GM18520 (cell line): ENCODE measurements around the gene DMD.

ENCODE experiments used
- ATAC-seq: cut with Tn5 transposase; IDR thresholded peaks from one replicate; pipeline ENCODE4 v1.9.1; 2021; ENCODE audit not compliant: unreplicated experiment

Gene DMD

DNA sequence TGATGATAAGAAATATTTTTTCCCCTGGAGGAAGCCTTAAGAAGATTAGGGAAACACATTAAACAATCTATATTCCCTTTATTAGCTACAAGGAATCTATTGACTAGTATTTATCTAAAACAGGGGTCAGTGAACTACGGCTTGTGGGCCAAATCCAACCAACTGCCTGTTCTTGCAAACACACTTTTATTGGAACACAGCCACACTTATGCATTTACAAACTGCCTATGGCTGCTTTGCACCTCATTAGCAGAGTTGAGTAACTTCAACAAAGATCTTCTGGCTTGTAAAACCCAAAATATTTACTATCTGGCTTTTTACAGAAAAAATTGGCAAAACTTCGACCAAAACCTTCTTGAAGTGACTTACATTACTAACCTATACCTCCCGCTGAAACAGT is 1405.6 kb downstream of the DMD start:
- ATAC-seq: no peak

- no peak for ATAC-seq
These were observed 1411.1 kb downstream of the DMD start for GRCh38 chrX:31800219-31800618.

- no peak for ATAC-seq
These were observed 1414.7 kb downstream of the DMD start for GRCh38 chrX:31796624-31797023.

DNA sequence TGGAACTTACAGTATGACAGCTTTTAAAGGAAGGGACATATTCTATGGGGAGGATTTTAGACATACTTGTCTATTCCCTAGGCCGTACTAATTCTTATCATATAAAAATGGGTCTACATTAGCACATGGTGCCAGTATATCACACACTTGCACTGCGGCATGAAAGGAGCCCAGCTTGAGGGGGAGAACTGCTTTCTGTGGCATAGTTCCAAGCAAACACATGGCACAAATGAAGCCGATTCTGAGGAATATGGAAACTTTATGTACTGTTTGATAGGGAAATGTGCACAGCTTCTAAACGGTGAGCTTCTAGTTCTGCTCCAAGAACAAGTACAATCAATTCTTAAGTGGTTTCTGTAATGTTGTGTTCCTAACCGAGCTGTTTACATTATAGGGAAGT is 1463.9 kb downstream of the DMD start:
- no peak for ATAC-seq

DNA sequence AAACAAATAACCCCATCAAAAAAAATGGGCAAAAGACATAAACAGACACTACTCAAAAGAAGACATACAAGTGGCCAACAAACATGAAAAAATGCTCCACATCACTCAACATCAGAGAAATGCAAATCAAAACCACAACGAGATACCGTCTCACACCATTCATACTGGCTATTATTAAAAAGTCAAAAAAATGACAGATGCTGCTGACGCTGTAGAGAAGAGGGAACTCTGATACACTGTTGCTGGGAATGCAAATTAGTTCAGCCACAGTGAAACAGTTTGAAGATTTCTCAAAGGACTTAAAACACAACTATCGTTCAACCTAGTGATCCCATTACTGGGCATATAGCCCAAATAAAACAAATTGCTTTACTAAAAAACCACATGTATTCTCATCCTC is 1468.3 kb downstream of the DMD start:
- no peak for ATAC-seq

GRCh38 chrX:31717474-31717873 is 1493.9 kb downstream of the DMD start:
- no peak for ATAC-seq

DNA sequence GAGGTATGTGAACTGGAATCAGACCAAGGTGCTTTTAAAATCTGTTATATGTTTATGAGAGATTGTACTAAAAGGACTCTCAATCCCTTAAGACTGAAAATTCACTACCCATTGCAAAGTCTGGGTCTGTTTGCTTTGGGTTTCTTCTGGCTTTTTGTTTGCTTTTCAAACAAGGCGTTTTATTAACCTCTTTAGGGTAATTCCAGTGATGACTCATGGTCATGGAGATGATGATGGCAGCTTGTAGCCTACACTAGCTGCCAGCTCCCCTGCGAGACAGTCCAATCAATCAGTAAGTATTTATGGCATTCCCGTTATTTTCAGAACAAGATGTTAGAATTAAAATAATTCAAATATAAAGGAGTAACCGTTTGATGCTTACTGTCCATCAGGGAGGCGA is 1495.7 kb downstream of the DMD start:
- no peak for ATAC-seq

GRCh38 chrX:31714797-31715196 is 1496.6 kb downstream of the DMD start:
- ATAC-seq: no peak

DNA sequence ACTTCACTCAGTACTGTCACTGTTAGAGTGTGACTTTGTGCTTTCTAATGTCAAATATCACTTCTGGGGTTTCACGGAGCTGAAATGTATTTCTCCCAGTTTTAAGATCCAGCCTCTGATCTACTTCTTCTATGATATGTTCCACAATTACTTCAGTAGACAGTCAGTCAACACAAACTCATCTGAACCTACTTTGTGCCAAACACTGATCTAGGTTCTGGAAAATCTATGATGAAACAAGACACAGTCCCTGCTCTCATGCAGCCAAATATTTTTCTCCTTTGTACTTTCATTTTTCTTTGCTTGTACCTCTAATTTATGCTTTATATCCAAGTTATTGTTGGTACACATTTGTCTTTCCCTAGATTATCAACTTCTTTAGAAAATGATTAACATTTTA is 1498.2 kb downstream of the DMD start:
- no peak for ATAC-seq

- no peak for ATAC-seq
These were observed 1500.2 kb downstream of the DMD start for GRCh38 chrX:31711166-31711565.

GRCh38 chrX:31708116-31708515 is 1503.2 kb downstream of the DMD start:
- no peak for ATAC-seq

DNA sequence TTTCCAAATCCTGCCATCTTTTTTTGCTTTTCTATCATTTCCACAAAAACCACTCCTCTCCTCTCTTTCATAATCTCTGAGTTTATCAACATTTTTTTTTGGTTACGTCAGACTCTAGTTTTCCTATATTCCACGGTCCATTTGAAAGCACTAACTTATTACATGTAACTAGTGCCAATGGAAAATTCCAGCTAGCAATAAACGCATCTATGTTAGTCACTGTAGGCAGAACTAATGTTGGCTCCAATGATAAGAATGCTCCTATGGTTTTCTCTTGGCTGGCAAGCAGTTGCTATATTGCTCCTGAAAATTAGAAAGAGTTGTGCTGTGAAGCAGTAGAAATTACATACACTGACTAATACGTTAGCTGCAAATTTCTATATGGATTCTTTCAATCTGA is 1504.9 kb downstream of the DMD start:
- no peak for ATAC-seq

DNA sequence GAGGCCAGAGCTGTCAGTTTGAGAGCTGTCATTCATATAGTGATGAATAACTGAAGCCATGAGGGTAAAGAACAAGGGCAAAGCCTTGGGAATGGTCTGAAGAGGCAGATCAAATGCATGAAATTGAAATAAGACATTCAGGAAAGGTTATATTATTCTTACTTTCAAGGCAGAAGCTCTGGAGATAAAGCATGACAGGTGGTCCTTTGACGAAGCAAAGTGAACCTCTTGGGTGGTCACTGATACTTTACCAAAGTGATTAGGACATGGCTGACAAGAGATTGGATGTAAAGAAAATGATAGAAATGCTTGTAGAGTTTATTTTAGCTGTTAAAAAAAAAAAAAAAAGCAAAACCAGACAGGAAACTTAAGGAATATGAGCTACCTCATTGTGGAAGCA is 1505.5 kb downstream of the DMD start:
- ATAC-seq: no peak

DNA sequence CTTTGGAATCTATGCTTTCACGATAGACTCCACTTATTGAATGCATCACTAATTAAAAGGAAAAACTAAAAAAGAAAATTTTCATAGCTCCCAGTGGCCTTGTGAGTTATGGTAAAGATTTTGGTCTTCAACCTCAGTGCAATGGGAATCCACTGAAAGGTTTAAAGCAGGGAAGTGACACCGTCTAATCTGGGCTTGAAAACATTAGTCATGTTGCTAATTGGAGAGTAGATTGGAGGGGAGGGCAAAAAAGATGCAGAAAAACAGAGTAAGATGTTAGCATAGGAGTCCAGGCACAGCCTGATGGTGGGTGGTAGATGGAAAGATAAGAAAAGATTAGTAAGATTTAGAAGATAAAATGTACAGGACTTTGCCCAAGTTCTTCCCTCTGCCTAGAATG is 1506.4 kb downstream of the DMD start:
- ATAC-seq: no peak

GRCh38 chrX:31702222-31702621 is 1509.1 kb downstream of the DMD start:
- no peak for ATAC-seq

- ATAC-seq: no peak
These were observed 1513.9 kb downstream of the DMD start for GRCh38 chrX:31697294-31697916.

DNA sequence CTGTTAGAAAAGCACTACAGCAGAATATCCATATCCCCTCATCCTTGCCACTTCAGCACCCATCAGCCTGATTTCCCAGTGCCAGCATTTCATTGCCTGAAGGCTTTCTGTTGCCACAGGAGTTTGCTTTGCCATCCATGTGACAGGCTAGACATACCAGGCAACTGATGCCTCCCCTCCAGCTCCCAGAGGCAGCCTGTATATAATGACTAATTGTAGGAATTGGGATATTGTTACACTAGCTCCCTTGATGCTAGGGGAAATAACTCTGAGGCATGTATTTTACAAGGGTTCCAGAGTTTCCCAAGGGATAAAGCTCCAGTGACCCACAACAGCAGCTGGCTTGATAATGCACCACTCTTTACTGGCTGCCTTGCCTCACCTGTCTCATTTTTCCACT is 1531.5 kb downstream of the DMD start:
- ATAC-seq: no peak

GRCh38 chrX:31670245-31670644 is 1541.1 kb downstream of the DMD start:
- ATAC-seq: no peak

GRCh38 chrX:31665454-31665853 is 1545.9 kb downstream of the DMD start:
- ATAC-seq: no peak

DNA sequence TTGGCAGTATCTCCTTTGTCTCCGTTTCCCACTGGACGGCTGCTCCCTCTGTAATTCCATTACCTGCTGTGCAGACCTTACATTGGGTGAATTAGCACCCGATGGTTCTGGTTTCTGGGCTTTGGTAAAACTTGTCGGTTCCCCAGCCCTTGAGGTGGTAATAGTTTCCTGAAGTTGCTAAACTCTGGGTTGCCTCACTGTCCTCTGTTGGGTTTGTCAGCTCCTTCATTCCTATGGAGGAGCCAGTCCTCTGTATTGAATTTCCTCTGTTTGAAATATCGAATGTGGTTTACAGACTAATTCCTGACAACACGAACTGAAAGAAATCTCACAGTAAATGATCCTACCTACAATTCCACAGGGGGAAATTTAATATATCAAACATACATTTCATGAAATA is 1548.2 kb downstream of the DMD start:
- ATAC-seq: no peak

GRCh38 chrX:31661280-31661810 is 1550.0 kb downstream of the DMD start:
- no peak for ATAC-seq

DNA sequence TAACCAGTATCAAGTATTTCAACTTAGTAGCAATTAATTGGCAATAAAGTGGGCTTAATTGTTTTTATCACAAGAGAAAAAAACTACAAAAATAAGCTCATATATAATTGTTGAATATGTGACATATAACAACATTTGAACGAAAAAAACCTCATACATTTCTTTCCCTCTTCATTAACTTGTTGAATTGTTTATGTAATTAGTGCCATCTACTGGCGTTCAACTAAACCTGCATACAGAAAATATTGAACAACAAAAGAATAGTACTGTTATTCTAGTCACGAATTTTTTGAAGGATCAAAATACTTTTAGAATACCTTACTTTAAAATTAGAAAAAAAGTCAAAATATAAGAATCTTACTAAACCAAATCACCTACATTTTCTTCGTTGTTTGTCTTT is 1553.0 kb downstream of the DMD start:
- no peak for ATAC-seq

- ATAC-seq: no peak
These were observed 1555.3 kb downstream of the DMD start for GRCh38 chrX:31656013-31656412.
